CD4-positive, alpha-beta T cell treated with Interleukin-4 for 1 hour (primary cell): ENCODE results near the gene WBP2.
"Not testable (repeated sequence)": the region's sequence is repeated elsewhere in the genome, so short reads cannot be mapped to it uniquely, and the experiment has no call there.

Experiments
- DNase-seq, 2 donors: peaks; one replicate each; pipeline ENCODE4 v3.0.0-alpha.2; 2020 to 2022

Gene WBP2

DNA sequence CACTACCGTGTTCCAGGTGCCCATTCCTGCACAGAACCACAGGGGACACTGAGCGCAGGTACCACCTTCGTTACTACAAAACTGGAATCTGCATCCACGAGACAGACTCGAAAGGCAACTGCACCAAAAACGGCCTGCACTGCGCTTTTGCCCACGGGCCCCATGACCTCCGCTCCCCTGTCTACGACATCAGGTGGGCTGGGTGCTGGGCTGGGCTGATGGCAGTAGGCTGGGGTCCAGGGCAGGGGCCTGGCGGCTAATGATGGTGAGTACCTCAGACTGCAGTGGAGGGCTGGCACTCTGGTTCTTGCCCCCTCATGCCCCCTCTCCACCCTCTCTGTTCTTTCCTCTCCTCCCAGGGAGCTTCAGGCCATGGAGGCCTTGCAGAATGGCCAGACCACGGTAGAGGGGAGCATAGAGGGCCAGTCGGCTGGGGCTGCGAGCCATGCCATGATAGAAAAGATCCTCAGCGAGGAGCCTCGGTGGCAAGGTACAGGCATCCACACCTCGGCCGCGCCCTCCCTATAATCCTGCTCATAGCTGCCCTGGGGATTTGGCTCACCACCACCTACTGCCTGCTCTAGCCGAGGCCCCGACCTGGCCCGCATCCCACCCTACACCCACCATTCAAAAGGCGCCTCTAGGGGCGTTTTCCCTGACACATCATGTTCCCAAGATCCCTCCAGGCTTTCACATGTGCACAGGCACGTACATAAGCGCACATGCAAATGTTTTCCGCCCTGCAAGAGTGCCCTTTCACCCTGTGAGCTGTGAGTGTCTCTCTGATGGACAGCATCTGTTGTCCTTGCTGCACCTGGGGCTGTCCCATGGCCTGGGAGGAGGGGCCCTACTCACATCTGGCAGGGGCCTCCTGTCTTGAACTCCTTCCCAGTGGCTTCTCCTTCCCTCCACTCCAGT is 42.8 kb downstream of the WBP2 start:
- no peak for DNase-seq

DNA sequence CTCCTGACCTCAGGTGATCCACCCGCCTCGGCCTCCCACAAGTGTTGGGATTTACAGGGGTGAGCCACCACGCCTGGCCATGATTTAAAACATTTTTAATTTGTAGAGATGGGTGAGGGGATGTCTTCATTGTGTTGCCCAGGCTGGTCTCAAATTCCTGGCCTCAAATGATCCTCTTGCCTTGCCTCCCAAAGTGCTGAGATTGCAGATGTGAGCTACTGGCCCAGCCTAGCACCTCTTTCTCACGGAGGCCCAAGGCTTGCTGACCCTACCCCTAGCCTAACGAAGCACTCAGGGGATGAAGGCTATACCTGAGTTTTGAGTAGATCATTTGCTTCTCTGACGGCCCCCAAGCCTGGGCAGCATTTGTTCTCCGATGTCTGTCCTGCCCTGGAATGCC is 44.0 kb downstream of the WBP2 start:
- DNase-seq = no peak

DNA sequence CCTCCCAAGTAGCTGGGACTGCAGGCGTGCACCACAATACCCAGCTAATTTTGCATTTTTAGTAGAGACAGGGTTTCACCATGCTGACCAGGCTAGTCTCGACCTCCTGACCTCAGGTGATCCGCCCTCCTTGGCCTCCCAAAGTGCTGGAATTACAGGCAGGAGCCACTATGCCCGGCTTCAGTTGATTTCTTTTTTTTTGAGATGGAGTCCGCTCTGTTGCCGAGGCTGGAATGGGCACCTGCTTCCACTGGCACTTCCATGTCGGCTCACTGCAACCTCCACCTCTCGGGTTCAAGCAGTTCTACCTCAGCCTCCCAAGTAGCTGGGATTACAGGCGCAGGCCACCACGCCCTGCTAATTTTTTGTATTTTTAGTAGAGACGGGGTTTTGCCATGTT is 44.4 kb downstream of the WBP2 start:
- not testable (repeated sequence) for DNase-seq

DNA sequence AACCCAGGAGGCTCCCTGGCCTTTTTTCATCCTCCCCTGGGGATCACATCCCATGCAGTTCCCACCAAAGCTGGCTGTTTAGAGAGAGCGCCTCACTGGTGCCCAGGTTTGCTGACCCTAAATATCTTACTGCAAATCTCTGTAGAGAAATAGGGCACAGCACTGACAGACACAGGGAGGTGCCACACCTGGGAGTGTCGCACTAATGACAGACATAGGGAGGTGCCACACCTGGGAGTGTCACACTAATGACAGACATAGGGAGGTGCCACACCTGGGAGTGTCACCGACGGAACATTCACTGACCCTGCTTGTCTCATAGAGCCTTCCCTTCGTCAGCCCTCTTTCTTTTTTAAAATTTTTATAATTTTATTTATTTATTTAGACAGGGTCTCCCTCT is 44.9 kb downstream of the WBP2 start:
- DNase-seq = no peak

DNA sequence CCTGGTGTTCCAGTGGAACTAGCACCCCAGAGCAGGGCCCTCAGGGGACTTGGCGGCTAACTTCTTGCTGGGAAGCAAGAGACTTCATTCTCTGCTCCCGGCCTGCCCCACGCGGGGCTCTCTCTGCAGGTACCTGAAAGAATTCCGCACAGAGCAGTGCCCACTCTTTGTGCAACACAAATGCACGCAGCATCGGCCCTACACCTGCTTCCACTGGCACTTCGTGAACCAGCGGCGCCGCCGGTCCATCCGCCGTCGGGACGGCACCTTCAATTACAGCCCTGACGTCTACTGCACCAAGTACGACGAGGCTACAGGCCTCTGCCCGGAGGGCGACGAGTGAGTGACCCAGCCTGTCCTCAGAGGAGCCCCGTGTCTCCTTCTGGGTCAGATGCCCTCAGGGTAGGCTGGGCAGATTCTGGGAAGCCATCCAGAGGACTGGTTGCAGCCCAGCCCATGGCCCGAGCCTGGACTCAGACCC is 45.5 kb downstream of the WBP2 start:
- DNase-seq = no peak

DNA sequence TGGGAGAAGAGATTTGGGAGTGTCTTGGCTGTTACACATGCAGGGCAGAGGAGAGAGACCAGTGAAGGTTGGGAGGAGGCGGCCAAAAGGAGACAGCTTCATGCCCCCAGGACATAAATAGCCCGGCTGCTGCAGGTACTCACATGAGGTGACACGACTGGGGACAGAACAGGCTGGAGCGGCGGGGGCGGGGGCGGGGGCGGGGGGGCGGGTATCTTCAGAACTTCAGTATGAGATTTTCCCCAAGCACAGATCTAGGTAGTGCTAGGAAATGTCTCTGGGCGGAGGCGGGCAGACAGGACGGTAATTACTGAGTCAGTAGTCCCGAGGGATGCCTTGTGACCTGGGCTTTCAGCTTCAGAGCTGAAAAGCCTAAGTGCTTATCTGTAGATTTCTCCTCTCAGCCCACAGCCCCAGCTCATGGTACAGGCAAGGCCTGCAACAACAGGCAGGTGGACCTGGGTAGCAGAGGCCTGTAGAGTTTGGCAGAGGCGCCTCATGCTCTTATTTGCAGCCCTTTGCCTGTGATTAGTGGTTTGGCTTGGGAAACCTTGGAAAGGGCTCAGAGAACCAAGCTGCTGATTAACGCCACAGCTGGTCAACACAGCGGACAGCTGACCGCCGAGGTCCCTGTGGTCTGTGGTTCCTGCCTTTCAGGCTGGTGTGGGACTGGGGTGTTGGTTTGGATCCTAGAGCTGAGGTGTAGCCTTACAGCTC is 46.1 kb downstream of the WBP2 start:
- DNase-seq = no peak

DNA sequence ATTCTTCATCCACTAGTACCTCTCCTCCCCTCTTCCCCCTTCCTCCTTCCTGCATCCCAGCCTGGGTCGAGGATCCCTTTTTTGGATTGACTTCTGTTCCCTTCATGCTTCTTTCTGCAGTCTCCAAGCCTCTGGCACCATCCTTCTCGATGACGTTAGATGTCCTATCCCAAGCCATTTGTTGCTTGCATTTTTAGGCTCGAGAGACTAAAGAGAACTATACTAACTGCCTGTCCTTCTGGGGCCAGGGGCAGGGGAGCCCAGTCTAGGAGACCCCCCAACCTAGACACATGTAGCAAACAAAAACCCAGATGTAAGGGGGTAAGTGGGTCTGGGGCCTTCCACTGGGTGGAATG is 46.6 kb downstream of the WBP2 start:
- no peak for DNase-seq

DNA sequence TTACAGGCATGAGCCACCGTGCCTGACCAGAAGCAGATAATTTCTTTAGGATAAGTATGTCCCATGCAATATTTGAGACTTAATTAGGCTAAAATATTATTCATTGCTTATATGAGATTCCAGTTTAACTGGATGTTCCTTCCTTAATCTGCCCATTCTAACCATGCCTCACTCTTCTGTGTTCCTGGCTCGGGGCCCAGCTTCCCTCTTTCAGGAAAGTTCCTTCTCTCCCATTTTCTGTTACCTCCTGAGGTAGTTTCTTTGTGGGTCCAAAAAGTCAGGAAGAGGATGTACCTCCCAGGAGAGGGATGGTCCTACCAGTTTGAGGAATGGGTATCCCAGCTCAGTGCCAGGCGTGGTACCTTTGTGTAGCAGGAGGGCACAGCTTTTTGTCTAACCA is 47.3 kb downstream of the WBP2 start:
- DNase-seq = no peak

DNA sequence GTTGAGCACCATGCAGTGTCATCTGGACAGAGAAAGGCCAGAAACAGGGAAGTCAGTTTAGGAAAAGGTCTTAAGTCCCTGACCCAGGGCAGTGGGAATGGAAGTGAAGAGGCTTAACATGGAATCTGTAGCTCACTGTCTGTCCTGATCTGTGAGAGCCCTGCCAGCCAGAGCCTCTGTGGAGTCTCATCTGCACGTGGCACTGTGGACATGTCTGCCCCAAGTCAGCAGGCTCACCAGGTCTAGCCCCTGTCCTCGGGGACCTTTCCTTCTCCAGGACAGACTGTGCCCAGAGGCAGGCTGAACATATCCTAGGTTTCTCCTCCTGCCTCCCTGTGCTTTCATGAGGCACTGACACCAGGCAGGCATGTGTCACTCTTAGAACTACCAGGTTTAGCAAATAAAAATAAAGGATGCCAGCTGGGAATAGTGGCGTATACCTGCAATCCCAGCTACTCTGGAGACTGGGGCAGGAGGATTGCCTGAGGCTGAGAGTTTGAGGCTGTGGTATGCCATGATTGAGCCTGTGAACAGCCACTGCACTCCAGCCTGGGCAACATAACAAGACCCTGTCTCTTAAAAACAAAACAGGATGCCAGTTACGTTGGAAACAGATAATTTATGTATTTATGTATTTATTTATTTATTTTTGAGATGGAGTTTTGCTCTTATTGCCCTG is 48.2 kb downstream of the WBP2 start:
- DNase-seq = no peak

DNA sequence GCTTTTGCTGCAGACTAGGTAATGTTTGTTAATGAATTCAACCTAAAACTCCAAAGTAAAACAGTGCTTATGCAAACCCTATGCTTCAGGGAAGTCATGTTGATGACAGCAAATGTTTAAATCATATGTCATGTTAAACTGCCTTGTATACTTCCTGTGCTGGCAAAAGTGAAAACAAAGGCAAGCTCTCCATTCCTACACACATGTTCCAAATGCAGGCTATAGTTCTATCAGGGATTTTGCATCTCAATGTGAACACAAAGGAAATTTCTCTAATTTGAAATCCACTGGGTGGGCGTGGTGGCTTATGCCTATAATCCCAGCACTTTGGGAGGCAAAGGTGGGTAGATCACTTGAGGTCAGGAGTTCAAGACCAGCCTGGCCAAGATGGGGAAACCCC is 51.3 kb downstream of the WBP2 start:
- DNase-seq = no peak

DNA sequence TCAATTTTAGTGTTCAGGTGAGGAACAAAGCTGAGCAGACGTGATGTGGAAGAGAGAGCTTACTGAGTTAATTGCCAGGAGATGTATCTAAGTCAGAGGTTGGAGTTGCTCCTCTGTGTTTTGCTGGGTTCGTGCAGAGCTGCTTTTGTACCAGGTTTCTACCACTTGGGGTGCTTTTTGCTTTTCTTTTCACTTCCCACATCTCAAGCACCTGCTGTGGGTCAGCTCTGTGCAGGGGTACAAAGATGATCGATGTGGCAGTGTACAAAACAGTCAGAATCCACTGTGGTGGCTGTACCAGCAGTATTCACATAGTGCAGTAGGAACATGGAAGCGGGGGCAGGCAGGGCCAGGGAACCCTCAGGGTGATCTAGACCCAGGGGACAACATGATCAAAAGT is 55.7 kb downstream of the WBP2 start:
- DNase-seq = no peak

DNA sequence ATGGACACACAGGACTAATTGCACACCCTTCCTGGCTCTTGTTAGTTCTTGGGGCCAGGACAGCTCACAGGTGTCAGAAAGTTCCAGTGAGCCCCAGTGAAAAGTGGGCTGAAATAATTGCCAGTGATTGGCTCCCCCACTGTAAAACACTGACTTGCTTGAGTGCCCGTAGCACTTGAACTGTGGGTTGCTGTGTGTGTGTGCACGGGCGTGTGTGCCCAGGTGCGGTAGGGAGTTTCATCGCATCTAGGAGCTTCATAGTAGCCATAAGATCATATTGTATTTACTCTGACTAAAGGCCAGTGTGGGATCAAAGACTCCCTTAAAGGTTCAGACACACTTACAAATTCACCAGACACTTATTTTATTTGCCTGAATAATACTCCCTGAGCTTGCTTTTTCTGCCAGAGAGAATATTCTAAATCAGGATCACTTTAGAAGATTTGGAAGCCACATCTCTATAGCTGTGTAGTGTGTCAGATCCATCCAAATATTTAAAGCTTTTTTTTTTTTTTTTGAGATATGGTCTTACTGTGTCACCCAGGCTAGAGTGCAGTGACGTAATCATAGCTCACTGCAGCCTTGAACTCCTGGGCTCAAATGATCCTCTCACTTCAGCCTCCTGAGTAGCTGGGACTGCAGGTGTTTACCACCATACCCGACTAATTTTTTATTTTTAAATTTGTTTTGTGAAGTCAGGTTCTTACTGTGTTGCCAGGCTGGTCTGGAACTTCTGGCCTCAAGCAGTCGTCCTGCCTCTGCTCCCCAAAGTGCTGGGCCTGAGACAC is 59.1 kb downstream of the WBP2 start:
- no peak for DNase-seq
